Panc1 (cell line): ENCODE results near the gene ZNF792.

Experiments used
- CTCF ChIP-seq: fragments of 450-650 bp; IDR thresholded peaks from 2 replicates; pipeline ENCODE4 v1.5.1; 2017; ENCODE audit warnings: mild to moderate bottlenecking
- POLR2AphosphoS5 ChIP-seq: IDR thresholded peaks from 2 replicates; pipeline ENCODE4 v1.6.1; 2012; ENCODE audit warnings: mild to moderate bottlenecking, low read depth, low read length, moderate library complexity

GRCh38 chr19:34997071-34997617, 33.1 kb upstream of the ZNF792 start:
- TF ChIP-seq CTCF = no peak
- no peak for TF ChIP-seq POLR2AphosphoS5
